IMR-90 (cell line): Measurements from ENCODE around the gene LILRA6. TPM values are rescaled to one million over a fixed set of nuclear protein-coding genes. Genes with fewer than 3 reads are reported as not detected.

ENCODE experiments used
- ATAC-seq: fragments of 200-7000 bp; cut with Tn5 transposase; 2 replicates; pipeline ENCODE4 v1.9.1; 2020; ENCODE audit warnings: low read depth, mild to moderate bottlenecking, moderate library complexity
- BruUV-seq: library from RNA; stranded (reverse); fragments of 400-500 nt; replicated peaks from 2 replicates; lab custom pipeline; 2021; lab: Mats Ljungman, UMichigan
- CTCF ChIA-PET: fragments of 300-600 bp; formaldehyde crosslinking; extraction: SDS; loops from one replicate; lab custom pipeline; 2021; ENCODE audit warnings: antibody characterized with exemption; lab: Yijun Ruan, JAX
- POLR2A ChIA-PET: fragments of 300-600 bp; sonication (Branson Sonifier 250); formaldehyde crosslinking; loops from one replicate; lab custom pipeline; 2022; ENCODE audit warnings: antibody characterized with exemption; ENCODE audit not compliant: unreplicated experiment; lab: Charles Lee
- DNase-seq: peaks from one replicate; pipeline ENCODE4 v3.0.0; 2013
- H2AFZ ChIP-seq: replicated peaks from 2 replicates; pipeline ENCODE3; 2013; ENCODE audit warnings: low read length, mild to moderate bottlenecking; ENCODE audit not compliant: poor library complexity
- H2AK5ac ChIP-seq: 2 replicates; pipeline ENCODE4 v1.6.1; 2013; ENCODE audit warnings: low read depth, low read length, inconsistent platforms
- H2AK9ac ChIP-seq: replicated peaks from 2 replicates; pipeline ENCODE3; 2013; ENCODE audit warnings: mild to moderate bottlenecking, low read depth, low read length, moderate library complexity; ENCODE audit not compliant: poor library complexity
- H2BK120ac ChIP-seq: 2 replicates; pipeline ENCODE4 v1.6.1; 2013; ENCODE audit warnings: low read depth, low read length, inconsistent platforms
- H2BK15ac ChIP-seq: 3 replicates; pipeline ENCODE4 v1.6.1; 2013; ENCODE audit warnings: low read depth, low read length, inconsistent platforms
- H2BK20ac ChIP-seq: 2 replicates; pipeline ENCODE4 v1.6.1; 2013; ENCODE audit warnings: low read depth, mild to moderate bottlenecking, inconsistent platforms, low read length, moderate library complexity
- H2BK5ac ChIP-seq: 2 replicates; pipeline ENCODE4 v1.6.1; 2013; ENCODE audit warnings: mild to moderate bottlenecking, low read depth, low read length, inconsistent platforms; ENCODE audit not compliant: poor library complexity, severe bottlenecking
- H3K14ac ChIP-seq: replicated peaks from 2 replicates; pipeline ENCODE4 v1.6.1; 2013; ENCODE audit warnings: low read depth, low read length, inconsistent platforms
- H3K18ac ChIP-seq: 2 replicates; pipeline ENCODE4 v1.6.1; 2013; ENCODE audit warnings: low read depth, low read length, control low read depth
- H3K23ac ChIP-seq: 2 replicates; pipeline ENCODE4 v1.6.1; 2013; ENCODE audit warnings: low read depth, low read length, inconsistent platforms
- H3K27ac ChIP-seq: 2 replicates; pipeline ENCODE4 v1.5.1; 2013; ENCODE audit warnings: mild to moderate bottlenecking, control low read depth, low read length; ENCODE audit not compliant: insufficient read depth
- H3K27me3 ChIP-seq: 2 replicates; pipeline ENCODE4 v1.6.1; 2013; ENCODE audit warnings: low read length; ENCODE audit not compliant: control insufficient read depth, insufficient read depth
- H3K36me3 ChIP-seq: 2 replicates; pipeline ENCODE4 v1.6.1; 2013; ENCODE audit warnings: low read length, mixed read lengths; ENCODE audit not compliant: control insufficient read depth, insufficient read depth
- H3K4ac ChIP-seq: 2 replicates; pipeline ENCODE4 v1.6.1; 2013; ENCODE audit warnings: low read depth, low read length, inconsistent platforms
- H3K4me1 ChIP-seq: 2 replicates; pipeline ENCODE4 v1.6.1; 2013; ENCODE audit warnings: low read length, mixed read lengths; ENCODE audit not compliant: control insufficient read depth, insufficient read depth
- H3K4me2 ChIP-seq: 2 replicates; pipeline ENCODE4 v1.6.1; 2013; ENCODE audit warnings: low read depth, mild to moderate bottlenecking, control low read depth, low read length, moderate library complexity
- H3K4me3 ChIP-seq: 2 replicates; pipeline ENCODE4 v1.5.1; 2013; ENCODE audit warnings: low read depth, mild to moderate bottlenecking, control low read depth, low read length, moderate library complexity; ENCODE audit not compliant: insufficient read depth
- H3K56ac ChIP-seq: 2 replicates; pipeline ENCODE4 v1.6.1; 2013; ENCODE audit warnings: low read length, inconsistent platforms; ENCODE audit not compliant: insufficient read depth; ENCODE audit errors: extremely low read depth
- H3K79me1 ChIP-seq, 2 experiments: 2 replicates each; pipeline ENCODE4 v1.6.1; 2013; ENCODE audit warnings: low read length in 2 of 2, inconsistent platforms in 1 of 2, low read depth in 1 of 2
- H3K9ac ChIP-seq: 2 replicates; pipeline ENCODE4 v1.6.1; 2013; ENCODE audit warnings: low read depth, low read length, control low read depth
- H3K9me1 ChIP-seq: 2 replicates; pipeline ENCODE4 v1.6.1; 2013; ENCODE audit warnings: low read length, inconsistent platforms; ENCODE audit not compliant: insufficient read depth
- H3K9me3 ChIP-seq: 2 replicates; pipeline ENCODE4 v1.6.1; 2013; ENCODE audit warnings: low read length; ENCODE audit not compliant: control insufficient read depth, insufficient read depth
- H4K20me1 ChIP-seq: 2 replicates; pipeline ENCODE4 v1.6.1; 2013; ENCODE audit warnings: low read length, inconsistent platforms; ENCODE audit not compliant: insufficient read depth
- H4K5ac ChIP-seq: 2 replicates; pipeline ENCODE4 v1.6.1; 2013; ENCODE audit warnings: mild to moderate bottlenecking, low read depth, low read length, control low read depth
- H4K8ac ChIP-seq, 2 experiments: 2 replicates each; pipeline ENCODE4 v1.6.1; 2013; ENCODE audit warnings: low read depth in 2 of 2, low read length in 2 of 2, control low read depth in 1 of 2, inconsistent platforms in 1 of 2
- H4K91ac ChIP-seq: 2 replicates; pipeline ENCODE4 v1.6.1; 2013; ENCODE audit warnings: low read depth, low read length, inconsistent platforms; ENCODE audit not compliant: insufficient read depth
- BHLHE40 ChIP-seq: fragments of 150-350 bp; IDR thresholded peaks from 2 replicates; pipeline ENCODE4 v1.6.1; 2016; ENCODE audit warnings: mild to moderate bottlenecking, low read depth, low read length
- CEBPB ChIP-seq: IDR thresholded peaks from 2 replicates; pipeline ENCODE4 v1.6.1; 2012; ENCODE audit warnings: low read depth, low read length, improper control_type of control experiment
- CHD1 ChIP-seq: IDR thresholded peaks from 2 replicates; pipeline ENCODE4 v1.6.1; 2012; ENCODE audit warnings: low read depth, low read length, improper control_type of control experiment
- FOS ChIP-seq: fragments of 150-350 bp; IDR thresholded peaks from 2 replicates; pipeline ENCODE4 v1.6.1; 2016; ENCODE audit warnings: low read depth, low read length
- MAFK ChIP-seq: IDR thresholded peaks from 2 replicates; pipeline ENCODE4 v1.6.1; 2012; ENCODE audit warnings: low read depth, low read length, improper control_type of control experiment
- MAZ ChIP-seq: IDR thresholded peaks from 2 replicates; pipeline ENCODE4 v1.6.1; 2012; ENCODE audit warnings: low read depth, mild to moderate bottlenecking, low read length, improper control_type of control experiment, moderate library complexity, borderline replicate concordance
- MXI1 ChIP-seq: IDR thresholded peaks from 2 replicates; pipeline ENCODE4 v1.6.1; 2012; ENCODE audit warnings: low read depth, mild to moderate bottlenecking, low read length, moderate library complexity, borderline replicate concordance
- NFE2L2 ChIP-seq: fragments of 150-350 bp; IDR thresholded peaks from 2 replicates; pipeline ENCODE4 v1.6.1; 2016; ENCODE audit warnings: low read depth, mild to moderate bottlenecking, low read length
- POLR2A ChIP-seq: IDR thresholded peaks from 2 replicates; pipeline ENCODE4 v1.6.1; 2012; ENCODE audit warnings: mild to moderate bottlenecking, low read depth, low read length
- RAD21 ChIP-seq: IDR thresholded peaks from 2 replicates; pipeline ENCODE4 v1.6.1; 2012; ENCODE audit warnings: low read length, improper control_type of control experiment
- RCOR1 ChIP-seq: IDR thresholded peaks from 2 replicates; pipeline ENCODE4 v1.6.1; 2012; ENCODE audit warnings: mild to moderate bottlenecking, low read length, improper control_type of control experiment; ENCODE audit not compliant: insufficient replicate concordance
- RFX5 ChIP-seq: IDR thresholded peaks from 2 replicates; pipeline ENCODE4 v1.8.0; 2012; ENCODE audit warnings: low read depth, mild to moderate bottlenecking, low read length, moderate library complexity
- SMC3 ChIP-seq: fragments of 150-350 bp; IDR thresholded peaks from 2 replicates; pipeline ENCODE4 v1.6.1; 2016; ENCODE audit warnings: low read depth, mild to moderate bottlenecking, antibody characterized with exemption, low read length, moderate library complexity
- WGBS, 2 experiments: methylation state at CpG; one replicate each; pipeline versions ENCODE4 v1.1.5 to v1.1.7; 2013; ENCODE audit warnings: missing lambda C conversion rate in 2 of 2; ENCODE audit not compliant: insufficient read length in 1 of 2; ENCODE audit errors: extremely low coverage in 2 of 2; 5-methylcytosine and 5-hydroxymethylcytosine counted together
- dilution Hi-C: fragments of 300-500 bp; cut with HindIII; formaldehyde crosslinking; loops from one replicate; pipeline ENCODE4 v1.14.3; 2018; ENCODE audit warnings: low sequenced_read_pairs; ENCODE audit not compliant: unreplicated experiment
- in situ Hi-C: fragments of 300-500 bp; cut with MboI; formaldehyde crosslinking; loops from 3 replicates; pipeline ENCODE4 v1.14.3; 2019; ENCODE audit warnings: low sequenced_read_pairs, inconsistent platforms, mixed read lengths
- intact Hi-C: fragments of 100-400 bp; cut with micrococcal nuclease; formaldehyde crosslinking; loops from 2 replicates; pipeline ENCODE4 v1.10.0; 2022
- polyA plus RNA-seq, 3 experiments: library from polyadenylated mRNA; depleted of rRNA; stranded (reverse); fragments of >200 nt; gene quantifications; 2 replicates each; pipeline ENCODE4 v1.2.3, GENCODE V29; 2012; ENCODE audit warnings: low replicate concordance in 1 of 3
- total RNA-seq: library from RNA; depleted of rRNA; stranded (reverse); fragments of >200 nt; gene quantifications from 2 replicates; pipeline ENCODE4 v1.2.3, GENCODE V29; 2012
- TF ChIP-seq, protein P1 (sequence below): fragments of 150-350 bp; IDR thresholded peaks from 2 replicates; pipeline ENCODE4 v1.6.1; 2016; ENCODE audit warnings: low read depth, mild to moderate bottlenecking, low read length, moderate library complexity, borderline replicate concordance
- TF ChIP-seq, protein P2 (sequence below): conservative IDR thresholded peaks from 2 replicates; pipeline ENCODE4 v1.5.1; 2012; ENCODE audit warnings: mild to moderate bottlenecking, low read depth, low read length, improper control_type of control experiment
- TF ChIP-seq, protein P3 (sequence below): fragments of 150-350 bp; IDR thresholded peaks from 2 replicates; pipeline ENCODE4 v1.6.1; 2017; ENCODE audit warnings: mild to moderate bottlenecking, antibody characterized with exemption, low read length, low read depth

Gene LILRA6
- total and polyA plus RNA-seq, 2 of the 4 experiments (the other 2 are of a cell fraction) = not detected

DNA sequence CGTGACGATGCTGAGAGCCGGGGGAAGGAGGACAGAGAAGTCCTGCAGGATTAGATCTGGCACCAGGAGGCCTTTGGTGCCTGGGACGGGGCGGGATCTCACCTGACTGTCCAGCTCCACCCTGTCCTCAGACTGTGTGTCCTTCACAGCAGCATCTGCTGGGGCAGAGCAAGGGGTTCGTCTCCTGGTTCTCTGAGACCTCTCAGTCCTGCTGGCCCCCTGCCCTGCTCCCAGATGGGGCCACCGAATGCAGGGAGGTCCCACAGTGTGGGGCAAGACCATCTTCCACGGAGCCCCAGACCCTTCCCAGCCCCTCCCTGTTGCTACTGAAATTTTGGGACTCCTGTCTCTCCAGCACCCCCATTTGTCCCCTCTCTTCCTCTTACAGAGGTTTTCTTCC, 24.3 kb downstream of the LILRA6 start:
- Histone ChIP-seq H3K18ac (no peak overlapping the region), H3K36me3 (no peaks in the 10 kb centered on the region), H3K27ac (no peak overlapping the region), H3K9me1 (no peaks in the 10 kb centered on the region), H3K14ac (no peak overlapping the region), H2BK15ac (no peak overlapping the region), H2BK5ac (no peak overlapping the region), H3K4me3 (no peak overlapping the region), H3K4me2 (no peak overlapping the region), H3K56ac (no peak overlapping the region), H4K5ac (no peak overlapping the region), H2AK9ac (no peak overlapping the region), H4K20me1 (no peaks in the 10 kb centered on the region), H2BK20ac (no peak overlapping the region), H3K4me1 (no peaks in the 10 kb centered on the region), H4K8ac (no peak overlapping the region), H3K9ac (no peak overlapping the region), H2AFZ (no peak overlapping the region), H3K27me3 (peaks cover 5% of the 10 kb centered on the region; the same call in 1 of the 2 replicates), H3K23ac (no peak overlapping the region), H3K79me1 (no peaks in the 10 kb centered on the region), H2BK120ac (no peak overlapping the region), H3K4ac (no peak overlapping the region), H2AK5ac (no peak overlapping the region), H4K91ac (no peak overlapping the region), H3K9me3 (no peaks in the 10 kb centered on the region)
- dilution Hi-C loops (no loop called here), intact Hi-C loops (no loop called here), in situ Hi-C loops (no loop called here)
- ChIA-PET POLR2A (no interaction called here), CTCF (no interaction called here)
- WGBS, 2 experiments = 80% methylated on average over 2 of the region's 8 CpGs; no CpG with 5 or more reads in 1 of the 2 experiments
- TF ChIP-seq MAFK (no peak), FOS (no peak), RCOR1 (no peak), CHD1 (no peak), RAD21 (no peak), SMC3 (no peak), NFE2L2 (no peak), MXI1 (no peak), BHLHE40 (no peak), POLR2A (no peak), RFX5 (no peak), MAZ (no peak), CEBPB (no peak)
- TF ChIP-seq, protein P1, sequence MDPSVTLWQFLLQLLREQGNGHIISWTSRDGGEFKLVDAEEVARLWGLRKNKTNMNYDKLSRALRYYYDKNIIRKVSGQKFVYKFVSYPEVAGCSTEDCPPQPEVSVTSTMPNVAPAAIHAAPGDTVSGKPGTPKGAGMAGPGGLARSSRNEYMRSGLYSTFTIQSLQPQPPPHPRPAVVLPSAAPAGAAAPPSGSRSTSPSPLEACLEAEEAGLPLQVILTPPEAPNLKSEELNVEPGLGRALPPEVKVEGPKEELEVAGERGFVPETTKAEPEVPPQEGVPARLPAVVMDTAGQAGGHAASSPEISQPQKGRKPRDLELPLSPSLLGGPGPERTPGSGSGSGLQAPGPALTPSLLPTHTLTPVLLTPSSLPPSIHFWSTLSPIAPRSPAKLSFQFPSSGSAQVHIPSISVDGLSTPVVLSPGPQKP = no peak
- TF ChIP-seq, protein P2, sequence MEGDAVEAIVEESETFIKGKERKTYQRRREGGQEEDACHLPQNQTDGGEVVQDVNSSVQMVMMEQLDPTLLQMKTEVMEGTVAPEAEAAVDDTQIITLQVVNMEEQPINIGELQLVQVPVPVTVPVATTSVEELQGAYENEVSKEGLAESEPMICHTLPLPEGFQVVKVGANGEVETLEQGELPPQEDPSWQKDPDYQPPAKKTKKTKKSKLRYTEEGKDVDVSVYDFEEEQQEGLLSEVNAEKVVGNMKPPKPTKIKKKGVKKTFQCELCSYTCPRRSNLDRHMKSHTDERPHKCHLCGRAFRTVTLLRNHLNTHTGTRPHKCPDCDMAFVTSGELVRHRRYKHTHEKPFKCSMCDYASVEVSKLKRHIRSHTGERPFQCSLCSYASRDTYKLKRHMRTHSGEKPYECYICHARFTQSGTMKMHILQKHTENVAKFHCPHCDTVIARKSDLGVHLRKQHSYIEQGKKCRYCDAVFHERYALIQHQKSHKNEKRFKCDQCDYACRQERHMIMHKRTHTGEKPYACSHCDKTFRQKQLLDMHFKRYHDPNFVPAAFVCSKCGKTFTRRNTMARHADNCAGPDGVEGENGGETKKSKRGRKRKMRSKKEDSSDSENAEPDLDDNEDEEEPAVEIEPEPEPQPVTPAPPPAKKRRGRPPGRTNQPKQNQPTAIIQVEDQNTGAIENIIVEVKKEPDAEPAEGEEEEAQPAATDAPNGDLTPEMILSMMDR = no peak
- TF ChIP-seq, protein P3, sequence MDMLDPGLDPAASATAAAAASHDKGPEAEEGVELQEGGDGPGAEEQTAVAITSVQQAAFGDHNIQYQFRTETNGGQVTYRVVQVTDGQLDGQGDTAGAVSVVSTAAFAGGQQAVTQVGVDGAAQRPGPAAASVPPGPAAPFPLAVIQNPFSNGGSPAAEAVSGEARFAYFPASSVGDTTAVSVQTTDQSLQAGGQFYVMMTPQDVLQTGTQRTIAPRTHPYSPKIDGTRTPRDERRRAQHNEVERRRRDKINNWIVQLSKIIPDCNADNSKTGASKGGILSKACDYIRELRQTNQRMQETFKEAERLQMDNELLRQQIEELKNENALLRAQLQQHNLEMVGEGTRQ = no peak
- no TSS peak for BruUV-seq
- ATAC-seq (no peak), DNase-seq (no peak)
